ENCODE results near the gene VGLL3. TPM values are rescaled to one million over a fixed set of nuclear protein-coding genes. Genes with fewer than 3 reads are reported as not detected.

VGLL3 gene
- total and polyA plus RNA-seq, 8 donors = 20.8 to 55.3 (median 25.6) TPM

- no peaks in the 10 kb centered on the region for H3K36me3 ChIP-seq
These were observed 23.9 kb downstream of the VGLL3 start for GRCh38 chr3:86967062-86967461.

GRCh38 chr3:86965166-86965565 lies 25.8 kb downstream of the VGLL3 start:
- ATAC-seq = no peak
- H3K36me3 ChIP-seq = no peaks in the 10 kb centered on the region
- no peak for DNase-seq
- H3K4me3 ChIP-seq = no peak overlapping the region
- no peaks in the 10 kb centered on the region for H3K27me3 ChIP-seq
- no peaks in the 10 kb centered on the region for H3K9me3 ChIP-seq
- TF ChIP-seq CTCF (IDR thresholded peaks at IDR 0.05) = no peak
- H3K4me1 ChIP-seq = no peaks in the 10 kb centered on the region
- no peak overlapping the region for H3K27ac ChIP-seq
- intact Hi-C loops (cut with DNase I) = no loop called here

More at GRCh38 chr3:86967062-86967461, 23.9 kb downstream of the VGLL3 start:
- Histone ChIP-seq H3K4me3 (no peak overlapping the region), H3K9me3 (no peaks in the 10 kb centered on the region), H3K27me3 (no peaks in the 10 kb centered on the region), H3K27ac (no peak overlapping the region), H3K4me1 (no peaks in the 10 kb centered on the region)
- DNase-seq = no peak
- intact Hi-C loops (cut with DNase I) = no loop called here
- TF ChIP-seq CTCF (IDR thresholded peaks at IDR 0.05) = no peak
- no peak for ATAC-seq

- no peak overlapping the region for H3K27ac ChIP-seq
- intact Hi-C loops (cut with DNase I) = no loop called here
- H3K4me3 ChIP-seq = no peak overlapping the region
- no peak for DNase-seq
- H3K27me3 ChIP-seq = no peaks in the 10 kb centered on the region
- H3K4me1 ChIP-seq = no peaks in the 10 kb centered on the region
- no peak for ATAC-seq
- H3K9me3 ChIP-seq = no peaks in the 10 kb centered on the region
- H3K36me3 ChIP-seq = no peaks in the 10 kb centered on the region
- no peak for TF ChIP-seq CTCF (IDR thresholded peaks at IDR 0.05)
These were observed 27.3 kb downstream of the VGLL3 start for GRCh38 chr3:86963611-86964010.

- Histone ChIP-seq H3K4me3 (no peak overlapping the region), H3K9me3 (no peaks in the 10 kb centered on the region), H3K27me3 (no peaks in the 10 kb centered on the region), H3K36me3 (no peaks in the 10 kb centered on the region), H3K27ac (no peak overlapping the region), H3K4me1 (no peaks in the 10 kb centered on the region)
- no peak for TF ChIP-seq CTCF (IDR thresholded peaks at IDR 0.05)
- intact Hi-C loops (cut with DNase I) = no loop called here
- DNase-seq (no peak), ATAC-seq (no peak)
These were observed 29.7 kb downstream of the VGLL3 start for GRCh38 chr3:86961297-86961696.

GRCh38 chr3:86960550-86960949 lies 30.4 kb downstream of the VGLL3 start:
- Histone ChIP-seq H3K4me1 (no peaks in the 10 kb centered on the region), H3K36me3 (no peaks in the 10 kb centered on the region), H3K9me3 (no peaks in the 10 kb centered on the region), H3K4me3 (no peak overlapping the region), H3K27ac (no peak overlapping the region), H3K27me3 (no peaks in the 10 kb centered on the region)
- ATAC-seq (no peak), DNase-seq (no peak)
- intact Hi-C loops (cut with DNase I) = no loop called here
- TF ChIP-seq CTCF (IDR thresholded peaks at IDR 0.05) = no peak

Data from left lung (tissue), 10 donors.